Colonic mucosa (tissue), 4 donors: Measurements from ENCODE around the gene OR2AG1. TPM values are rescaled to one million over a fixed set of nuclear protein-coding genes. Genes with fewer than 3 reads are reported as not detected.

Experiments
- DNase-seq: peaks from one replicate; pipeline ENCODE4 v3.0.0-alpha.2; 2020
- H3K27ac ChIP-seq: fragments of 200-600 bp; one replicate; pipeline ENCODE4 v1.8.0; 2021
- H3K27me3 ChIP-seq: fragments of 200-600 bp; one replicate; pipeline ENCODE4 v1.8.0; 2021
- H3K36me3 ChIP-seq: fragments of 200-600 bp; one replicate; pipeline ENCODE4 v1.8.0; 2021
- H3K4me1 ChIP-seq: fragments of 200-600 bp; one replicate; pipeline ENCODE4 v1.8.0; 2021; ENCODE audit warnings: mild to moderate bottlenecking
- H3K4me3 ChIP-seq: fragments of 200-600 bp; one replicate; pipeline ENCODE4 v1.8.0; 2021
- H3K9ac ChIP-seq, 2 donors: one replicate each; pipeline ENCODE4 v1.7.0; 2013; ENCODE audit warnings: control low read depth in 2 of 2, low read depth in 2 of 2, low read length in 2 of 2
- H3K9me3 ChIP-seq: fragments of 200-600 bp; one replicate; pipeline ENCODE4 v1.8.0; 2021
- intact Hi-C: fragments of 100-400 bp; cut with DNase I; formaldehyde crosslinking; loops from one replicate; pipeline ENCODE4 v1.14.1; 2022
- total RNA-seq, 2 donors: library from RNA; stranded (reverse); fragmentation: NEBNext Ultra II Directional in 1 of 2; extraction: Animal tissue kit (Norgen Biotek cat#: 25700) in 1 of 2; gene quantifications; one replicate each; pipeline ENCODE4 v1.2.1, GENCODE V29; 2021
- TF ChIP-seq, protein P1 (sequence below): fragments of 200-600 bp; IDR thresholded peaks from one replicate; pipeline ENCODE4 v1.8.0; 2022; ENCODE audit warnings: antibody characterized with exemption, mild to moderate bottlenecking
- donor health status: healthy.
- donor health status: DM: no; HTN: no; CAD: no.
- donor health status: DM: no; HTN: no; CAD: no.

Gene OR2AG1
- total RNA-seq, 2 donors from 2014 or later, result not detected

DNA sequence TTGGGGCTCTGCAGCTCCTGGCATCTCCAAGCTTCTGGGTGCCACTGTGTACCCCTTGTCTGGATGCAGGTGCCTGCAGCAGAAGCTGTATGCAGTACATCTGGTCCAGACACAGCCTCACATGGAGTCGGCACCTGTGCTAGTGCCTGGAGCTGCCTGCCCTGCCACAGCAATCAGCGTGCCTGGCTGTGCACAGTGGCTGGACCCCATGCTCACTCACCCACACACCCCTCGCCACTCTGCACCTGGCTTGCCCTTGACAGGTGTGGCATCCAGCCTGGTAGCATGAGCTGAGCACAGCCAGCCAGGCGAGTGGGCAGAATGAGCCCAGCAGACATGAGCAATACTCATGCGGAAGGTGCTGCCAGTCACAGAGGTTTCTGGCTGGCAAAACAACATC, 36.1 kb downstream of the OR2AG1 start:
- Histone ChIP-seq H3K9me3 (no peaks in the 10 kb centered on the region), H3K27ac (no peak overlapping the region)

DNA sequence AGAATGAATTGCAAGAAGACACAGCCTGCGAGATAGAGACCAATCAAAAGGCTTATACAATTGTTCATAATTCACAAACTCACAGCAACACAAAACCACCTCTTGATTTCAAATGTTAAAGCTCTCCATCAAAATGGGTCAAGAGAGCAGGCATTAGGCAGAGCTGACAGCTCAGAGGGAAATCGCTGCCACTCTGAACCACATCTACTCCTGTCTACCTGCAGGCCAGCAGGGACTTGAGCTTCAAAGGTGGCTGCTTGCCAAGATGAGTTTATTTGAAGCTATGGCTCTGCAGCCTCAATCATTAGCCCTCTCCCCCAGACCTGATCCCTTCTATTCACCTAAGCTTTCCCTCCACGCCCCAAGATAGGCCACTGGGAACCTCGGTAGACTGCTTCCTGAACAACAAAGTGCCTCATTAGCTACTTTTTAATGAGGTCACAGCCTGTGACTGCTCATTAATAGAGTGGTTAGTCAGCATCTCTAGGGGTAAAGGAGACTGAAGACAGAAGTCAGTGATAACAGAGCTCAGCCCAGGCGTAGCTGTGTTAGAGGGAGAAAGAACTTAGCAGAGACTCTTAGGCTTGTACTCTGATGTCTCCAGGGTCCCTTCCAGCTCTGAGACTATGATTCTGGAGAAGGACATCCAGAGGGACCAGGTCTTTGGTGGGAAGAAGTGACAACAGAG, 41.5 kb downstream of the OR2AG1 start:
- TF ChIP-seq, protein P1, sequence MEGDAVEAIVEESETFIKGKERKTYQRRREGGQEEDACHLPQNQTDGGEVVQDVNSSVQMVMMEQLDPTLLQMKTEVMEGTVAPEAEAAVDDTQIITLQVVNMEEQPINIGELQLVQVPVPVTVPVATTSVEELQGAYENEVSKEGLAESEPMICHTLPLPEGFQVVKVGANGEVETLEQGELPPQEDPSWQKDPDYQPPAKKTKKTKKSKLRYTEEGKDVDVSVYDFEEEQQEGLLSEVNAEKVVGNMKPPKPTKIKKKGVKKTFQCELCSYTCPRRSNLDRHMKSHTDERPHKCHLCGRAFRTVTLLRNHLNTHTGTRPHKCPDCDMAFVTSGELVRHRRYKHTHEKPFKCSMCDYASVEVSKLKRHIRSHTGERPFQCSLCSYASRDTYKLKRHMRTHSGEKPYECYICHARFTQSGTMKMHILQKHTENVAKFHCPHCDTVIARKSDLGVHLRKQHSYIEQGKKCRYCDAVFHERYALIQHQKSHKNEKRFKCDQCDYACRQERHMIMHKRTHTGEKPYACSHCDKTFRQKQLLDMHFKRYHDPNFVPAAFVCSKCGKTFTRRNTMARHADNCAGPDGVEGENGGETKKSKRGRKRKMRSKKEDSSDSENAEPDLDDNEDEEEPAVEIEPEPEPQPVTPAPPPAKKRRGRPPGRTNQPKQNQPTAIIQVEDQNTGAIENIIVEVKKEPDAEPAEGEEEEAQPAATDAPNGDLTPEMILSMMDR, result no peak
- no peaks in the 10 kb centered on the region for H3K4me1 ChIP-seq
- intact Hi-C loops, result no loop called here
- H3K9me3 ChIP-seq, result no peaks in the 10 kb centered on the region
- no peak overlapping the region for H3K4me3 ChIP-seq
- H3K27me3 ChIP-seq, result no peaks in the 10 kb centered on the region
- DNase-seq, result no peak
- no peaks in the 10 kb centered on the region for H3K36me3 ChIP-seq
- H3K27ac ChIP-seq, result no peak overlapping the region
- no peak overlapping the region for H3K9ac ChIP-seq

More for the DNA sequence above, 36.1 kb downstream of the OR2AG1 start:
- no peaks in the 10 kb centered on the region for H3K4me1 ChIP-seq
- H3K4me3 ChIP-seq, result no peak overlapping the region
- DNase-seq, result no peak
- H3K36me3 ChIP-seq, result no peaks in the 10 kb centered on the region
- H3K9ac ChIP-seq, result no peak overlapping the region
- no peaks in the 10 kb centered on the region for H3K27me3 ChIP-seq
- intact Hi-C loops, result no loop called here
- TF ChIP-seq, protein P1, result no peak

DNA sequence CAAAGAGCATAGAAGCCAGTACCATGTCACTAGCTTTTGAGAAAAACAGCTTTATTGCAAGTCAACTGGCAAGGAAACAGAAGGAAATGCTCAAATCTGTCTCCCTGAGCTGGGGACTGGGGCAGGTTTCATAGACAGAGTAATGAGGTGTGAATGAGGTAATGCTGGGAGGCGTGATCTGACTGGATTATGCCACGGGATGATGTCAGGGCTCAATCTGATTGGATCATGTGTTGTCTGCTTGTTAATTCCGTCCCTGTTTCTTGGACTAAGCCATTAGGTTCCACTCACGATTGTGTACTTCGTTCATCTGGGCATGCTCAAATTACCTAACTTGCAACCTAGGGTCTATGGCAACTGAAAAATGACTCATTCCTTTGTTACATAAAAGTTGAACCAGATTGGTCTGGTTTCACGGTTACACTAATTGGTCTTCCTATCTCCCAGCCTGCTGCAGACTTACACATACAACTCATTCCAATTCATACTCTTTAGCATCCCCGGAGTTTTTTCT, 42.5 kb downstream of the OR2AG1 start:
- H3K27me3 ChIP-seq, result no peaks in the 10 kb centered on the region

DNA sequence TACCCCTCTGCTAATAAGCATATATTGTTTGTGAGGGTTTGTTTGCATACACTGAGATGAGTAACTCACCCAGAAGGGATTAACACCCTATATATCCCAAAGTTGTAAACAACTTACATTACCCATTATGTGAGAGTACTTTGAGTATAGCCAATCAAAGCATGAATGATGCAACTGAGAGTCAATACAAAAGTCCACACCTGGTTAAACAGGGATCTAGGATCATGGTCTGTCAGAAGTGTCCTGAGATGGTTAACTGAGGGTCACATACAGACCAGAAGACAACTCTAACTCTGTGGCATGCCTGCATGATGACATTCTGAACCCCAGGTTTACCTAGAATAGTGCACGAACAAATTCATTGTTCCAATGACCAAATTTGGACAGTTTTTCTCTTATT, 45.3 kb downstream of the OR2AG1 start:
- Histone ChIP-seq H3K27ac (no peak overlapping the region), H3K9me3 (no peaks in the 10 kb centered on the region), H3K4me1 (no peaks in the 10 kb centered on the region), H3K27me3 (no peaks in the 10 kb centered on the region), H3K36me3 (no peaks in the 10 kb centered on the region), H3K9ac (no peak overlapping the region), H3K4me3 (no peak overlapping the region)
- TF ChIP-seq, protein P1, result no peak
- no peak for DNase-seq
- intact Hi-C loops, result no loop called here

More for the DNA sequence above, 42.5 kb downstream of the OR2AG1 start:
- TF ChIP-seq, protein P1, result no peak
- H3K4me3 ChIP-seq, result no peak overlapping the region
- H3K4me1 ChIP-seq, result no peaks in the 10 kb centered on the region
- intact Hi-C loops, result no loop called here
- no peak overlapping the region for H3K27ac ChIP-seq
- no peaks in the 10 kb centered on the region for H3K9me3 ChIP-seq
- H3K9ac ChIP-seq, result no peak overlapping the region
- no peaks in the 10 kb centered on the region for H3K36me3 ChIP-seq
- DNase-seq, result no peak

DNA sequence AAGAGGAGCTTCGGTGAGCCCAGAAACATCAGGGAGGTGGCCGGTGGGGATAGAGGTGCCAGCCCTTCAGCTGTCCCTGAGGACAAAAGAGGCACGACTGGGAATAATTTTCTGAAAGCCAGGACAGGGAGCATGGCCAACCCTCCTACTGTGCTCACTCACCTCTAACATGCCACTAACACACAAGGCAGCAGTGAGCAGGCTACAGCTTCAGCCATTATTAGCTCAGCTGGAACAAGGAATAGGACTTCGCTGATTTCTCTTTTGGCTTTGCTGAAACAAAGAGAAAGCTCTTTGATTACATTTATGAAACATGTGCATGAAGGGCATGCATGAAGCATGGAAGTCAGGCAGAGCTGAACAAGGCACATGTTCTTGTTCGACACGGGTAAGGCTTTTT, 50.5 kb downstream of the OR2AG1 start:
- Histone ChIP-seq H3K9ac (no peak overlapping the region), H3K36me3 (no peaks in the 10 kb centered on the region), H3K9me3 (no peaks in the 10 kb centered on the region), H3K27ac (no peak overlapping the region), H3K4me3 (no peak overlapping the region), H3K4me1 (no peaks in the 10 kb centered on the region), H3K27me3 (no peaks in the 10 kb centered on the region)
- no peak for DNase-seq
- intact Hi-C loops, result no loop called here
- TF ChIP-seq, protein P1, result no peak
